HL-60 (cell line): ENCODE measurements around the gene TESPA1.

Experiments used
- DNase-seq, 2 experiments: peaks; one replicate each; pipeline ENCODE4 v3.0.0-alpha.2; 2010 to 2020; ENCODE audit warnings: low read depth in 1 of 2, low spot score in 1 of 2
- H3K27ac ChIP-seq: fragments of 250-450 bp; sonication (Bioruptor Pico); replicated peaks from 2 replicates; pipeline ENCODE4 v1.5.1; 2020; ENCODE audit warnings: mild to moderate bottlenecking, moderate library complexity
- H3K27me3 ChIP-seq: fragments of 250-450 bp; sonication (Bioruptor Pico); 2 replicates; pipeline ENCODE4 v1.5.1; 2021; ENCODE audit warnings: mild to moderate bottlenecking, moderate library complexity; ENCODE audit not compliant: insufficient read depth, poor library complexity, severe bottlenecking
- H3K4me3 ChIP-seq: replicated peaks from 2 replicates; pipeline ENCODE4 v1.5.1; 2011; ENCODE audit warnings: mild to moderate bottlenecking, control low read depth, low read length; ENCODE audit not compliant: insufficient read depth
- CTCF ChIP-seq: IDR thresholded peaks from one replicate; pipeline ENCODE4 v1.5.1; 2011; ENCODE audit warnings: low read length, control low read depth, inconsistent platforms; ENCODE audit not compliant: insufficient read depth
- GABPA ChIP-seq: IDR thresholded peaks from 2 replicates; pipeline ENCODE4 v1.6.1; 2012; ENCODE audit warnings: low read depth
- POLR2AphosphoS5 ChIP-seq: IDR thresholded peaks from 2 replicates; pipeline ENCODE4 v1.6.1; 2012; ENCODE audit warnings: low read depth
- REST ChIP-seq: IDR thresholded peaks from 2 replicates; pipeline ENCODE4 v1.6.1; 2012; ENCODE audit warnings: low read depth; ENCODE audit not compliant: insufficient replicate concordance
- SPI1 ChIP-seq: IDR thresholded peaks from 2 replicates; pipeline ENCODE4 v1.6.1; 2012; ENCODE audit warnings: low read depth, mild to moderate bottlenecking, borderline replicate concordance

Gene TESPA1

GRCh38 chr12:54956818-54957641 is 27.5 kb downstream of the TESPA1 start:
- TF ChIP-seq POLR2AphosphoS5 (no peak), GABPA (no peak), SPI1 (no peak), REST (no peak), CTCF (no peak)
- H3K27me3 ChIP-seq = no peaks in the 10 kb centered on the region
- H3K4me3 ChIP-seq = no peak overlapping the region
- no peak for DNase-seq
- H3K27ac ChIP-seq = no peak overlapping the region

- TF ChIP-seq SPI1 (no peak), REST (no peak)
- no peak for DNase-seq
- Histone ChIP-seq H3K4me3 (no peak overlapping the region), H3K27ac (no peak overlapping the region), H3K27me3 (no peaks in the 10 kb centered on the region)
These were observed 28.2 kb downstream of the TESPA1 start for GRCh38 chr12:54956322-54956721.

- Histone ChIP-seq H3K27ac (no peak overlapping the region), H3K27me3 (no peaks in the 10 kb centered on the region), H3K4me3 (no peak overlapping the region)
- DNase-seq = no peak
- no peak for TF ChIP-seq GABPA
- TF ChIP-seq REST = no peak
- no peak for TF ChIP-seq POLR2AphosphoS5
- no peak for TF ChIP-seq SPI1
These were observed 29.8 kb downstream of the TESPA1 start for GRCh38 chr12:54954801-54955200.

GRCh38 chr12:54954228-54954627 is 30.3 kb downstream of the TESPA1 start:
- DNase-seq = no peak
- Histone ChIP-seq H3K27me3 (no peaks in the 10 kb centered on the region), H3K4me3 (no peak overlapping the region), H3K27ac (no peak overlapping the region)
- no peak for TF ChIP-seq SPI1
- no peak for TF ChIP-seq REST
- TF ChIP-seq CTCF = no peak
- TF ChIP-seq GABPA = no peak
- no peak for TF ChIP-seq POLR2AphosphoS5
